AG08396 (cell line): ENCODE measurements around the gene ANKFN1.

Experiments used
- DNase-seq: peaks from one replicate; pipeline ENCODE4 v3.0.0; 2012; ENCODE audit warnings: low spot score, mixed read lengths

ANKFN1 gene

DNA sequence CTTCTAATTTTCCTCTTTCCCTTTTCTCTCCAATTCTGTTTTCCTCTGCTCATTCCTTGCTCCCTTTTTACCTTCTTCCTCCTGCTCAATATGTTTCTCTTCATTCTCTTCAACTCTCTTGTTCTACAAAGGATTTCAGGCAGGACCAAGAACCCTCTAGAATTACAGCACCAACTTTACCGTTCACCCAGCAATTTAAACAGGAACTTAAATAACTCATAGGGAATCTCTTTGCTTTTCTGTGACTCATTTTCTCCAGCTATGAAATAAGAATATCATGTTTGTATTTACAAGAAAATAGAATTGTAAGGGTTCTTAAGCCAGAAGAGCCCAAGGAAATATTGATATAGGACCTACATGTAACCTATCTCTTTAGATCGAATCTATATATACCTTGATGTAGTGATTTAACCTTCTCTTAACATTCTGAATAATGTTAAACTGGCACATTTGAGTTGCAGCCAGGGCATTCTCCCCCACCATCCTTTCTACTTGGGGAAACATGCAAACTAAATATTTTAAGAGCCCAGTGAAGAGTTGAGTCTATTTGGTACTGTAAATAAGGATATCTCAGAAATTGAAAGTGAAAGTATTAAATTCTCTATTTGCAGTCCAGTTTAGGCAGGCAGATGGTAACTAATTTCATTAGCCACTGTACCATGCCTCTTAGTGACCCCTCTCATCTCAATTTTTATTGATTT is 137.0 kb downstream of the ANKFN1 start:
- DNase-seq, result no peak

DNA sequence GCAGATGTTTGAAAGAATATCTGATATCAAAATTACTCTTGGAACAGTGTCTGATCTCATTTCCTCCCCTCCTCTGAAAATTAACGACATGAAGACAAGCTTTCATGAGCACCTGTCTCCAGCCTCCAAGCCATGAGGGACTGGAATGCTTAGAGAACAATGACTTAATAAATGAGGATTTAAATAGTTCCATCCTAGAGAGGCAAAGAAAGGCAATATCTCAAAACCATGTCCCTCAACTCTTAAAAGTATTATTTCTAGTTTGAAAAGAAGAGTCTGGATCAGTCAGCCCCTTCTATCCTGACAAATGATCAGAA is 137.5 kb downstream of the ANKFN1 start:
- DNase-seq, result no peak

DNA sequence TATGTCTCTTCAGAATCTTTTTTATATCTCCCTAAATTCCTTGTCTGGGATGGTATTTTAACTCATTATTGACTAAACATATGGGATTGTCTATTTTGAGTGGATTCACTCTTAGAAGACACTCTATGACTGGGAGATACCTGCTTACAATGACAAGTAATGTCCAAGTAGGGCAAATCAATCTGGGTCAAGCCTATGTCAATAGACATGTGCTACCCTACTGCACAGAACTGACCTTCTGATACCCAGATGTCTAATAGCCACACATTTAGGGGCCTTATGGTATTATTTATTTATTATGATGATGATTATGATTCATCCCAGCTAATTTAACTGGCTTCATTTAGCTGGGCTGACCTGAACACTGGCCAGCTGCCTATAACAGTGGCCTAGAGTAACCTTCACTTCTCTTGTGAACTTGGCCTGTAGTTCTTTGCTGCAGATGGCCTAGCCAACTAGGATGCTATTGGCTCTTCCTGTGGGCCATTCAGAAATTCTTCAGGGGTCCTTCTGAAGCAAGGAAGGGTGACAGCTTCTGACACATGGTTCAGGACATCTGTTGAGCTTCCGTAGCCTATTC is 138.0 kb downstream of the ANKFN1 start:
- no peak for DNase-seq

DNA sequence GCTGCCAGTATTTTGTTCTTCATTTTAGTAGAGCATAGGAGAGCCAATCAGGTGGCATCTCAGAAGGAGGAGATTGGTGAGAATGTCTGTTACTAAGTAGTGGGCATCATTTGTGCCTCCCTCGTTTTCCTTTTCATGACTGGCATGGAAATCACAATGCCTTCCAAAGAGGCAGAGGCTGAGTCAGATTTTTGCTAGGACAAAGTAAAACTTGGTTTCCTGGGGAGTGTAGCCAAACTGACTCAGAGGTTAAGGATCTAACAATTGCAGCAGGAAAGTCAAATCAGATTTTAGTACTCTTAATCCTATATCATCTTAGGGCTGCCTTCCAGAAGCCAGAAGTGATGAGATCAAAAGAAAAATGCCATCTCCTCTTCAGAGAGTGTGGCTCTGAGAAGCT is 138.7 kb downstream of the ANKFN1 start:
- DNase-seq, result peak; percentile 52

DNA sequence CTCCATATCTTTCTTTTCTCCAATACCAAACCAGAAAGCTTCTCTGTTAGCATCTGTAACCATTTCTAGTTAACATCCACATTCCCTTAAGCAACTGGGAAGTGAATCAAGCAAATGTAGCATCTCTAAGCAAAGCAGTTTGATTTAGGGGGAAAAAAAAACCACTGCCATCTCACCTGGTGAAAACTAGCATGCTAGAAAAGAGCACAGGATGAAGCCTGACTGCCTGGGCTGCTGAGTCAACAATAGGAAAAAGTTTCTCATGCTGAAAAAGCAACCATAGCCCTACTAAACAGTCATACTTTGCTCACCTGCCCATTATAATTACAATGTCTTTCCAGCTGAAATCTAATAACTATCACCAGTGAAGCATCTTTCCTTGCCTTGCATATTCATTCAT is 139.3 kb downstream of the ANKFN1 start:
- DNase-seq, result no peak

DNA sequence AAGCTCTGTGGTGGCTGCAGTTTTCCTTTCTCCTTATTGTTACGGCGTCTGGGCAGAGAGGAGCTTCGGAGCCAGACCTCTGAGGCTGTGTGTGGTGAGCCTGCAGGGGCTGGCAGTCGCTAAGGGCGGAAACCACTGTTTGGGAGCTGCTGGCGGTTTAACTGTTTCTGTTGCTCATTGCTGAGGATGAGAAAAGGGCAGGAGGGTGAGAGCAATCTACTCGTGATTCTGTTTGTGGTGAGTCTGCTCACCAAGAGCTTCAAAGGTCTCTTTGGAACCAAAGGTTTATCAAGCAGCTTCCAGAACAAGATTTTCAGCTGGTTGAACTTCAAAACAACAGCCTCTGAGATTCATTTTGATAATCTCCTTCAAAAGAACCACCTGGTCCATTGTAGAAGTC is 143.9 kb downstream of the ANKFN1 start:
- DNase-seq, result peak; percentile 49

DNA sequence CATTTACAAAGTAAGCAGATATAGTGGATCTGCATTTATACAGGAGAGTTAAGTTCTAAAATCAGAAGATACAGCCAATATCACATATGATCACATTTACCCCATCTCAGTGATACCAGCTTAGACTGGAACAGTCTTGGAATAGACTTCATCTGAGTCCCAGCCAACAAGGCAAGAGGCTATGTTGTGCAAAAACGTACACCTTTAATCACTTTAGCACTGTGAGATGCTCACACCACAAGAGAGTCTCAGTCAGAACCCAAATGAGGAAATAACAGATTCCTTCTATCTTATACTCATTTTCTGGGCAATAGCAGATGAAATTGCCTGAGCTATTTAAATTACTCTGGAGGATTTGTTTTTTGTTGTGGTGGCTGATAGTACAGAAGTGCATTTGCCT is 145.6 kb downstream of the ANKFN1 start:
- DNase-seq, result no peak

DNA sequence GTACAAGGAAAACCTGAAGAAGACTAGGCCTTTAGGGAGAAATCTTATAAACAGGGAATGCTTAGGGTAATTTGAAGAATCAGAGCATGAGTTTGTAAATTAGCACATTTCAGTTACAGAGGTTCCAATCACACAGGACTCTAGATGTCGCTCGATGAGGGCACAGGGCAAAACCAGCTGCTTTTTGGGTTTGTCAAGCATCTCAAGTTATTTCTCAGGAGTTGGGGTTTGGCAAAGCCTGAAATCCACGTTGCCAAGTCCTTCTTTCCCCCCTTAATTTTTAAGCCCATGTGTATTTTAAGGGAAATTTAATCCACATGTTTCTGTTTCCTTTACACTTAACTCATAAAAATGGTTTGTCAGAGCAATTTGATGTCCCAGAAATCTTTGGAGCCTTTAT is 146.9 kb downstream of the ANKFN1 start:
- DNase-seq, result no peak

DNA sequence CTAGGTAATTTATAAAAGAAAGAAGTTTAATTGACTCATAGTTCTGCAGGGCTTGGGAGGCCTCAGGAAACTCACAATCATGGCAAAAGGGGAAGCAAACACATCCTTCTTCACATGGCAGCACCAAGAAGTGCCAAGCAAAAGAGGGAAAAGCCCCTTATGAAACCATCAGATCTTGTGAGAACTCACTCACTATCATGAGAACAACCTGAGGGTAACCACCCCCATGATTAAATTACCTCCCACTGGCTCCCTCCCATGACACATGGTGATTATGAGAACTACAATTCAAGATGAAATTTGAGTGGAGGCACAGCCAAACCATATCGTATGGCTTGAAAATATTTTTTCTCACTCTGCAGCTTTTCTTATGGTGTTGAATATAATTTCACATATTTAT is 151.7 kb downstream of the ANKFN1 start:
- DNase-seq, result no peak

DNA sequence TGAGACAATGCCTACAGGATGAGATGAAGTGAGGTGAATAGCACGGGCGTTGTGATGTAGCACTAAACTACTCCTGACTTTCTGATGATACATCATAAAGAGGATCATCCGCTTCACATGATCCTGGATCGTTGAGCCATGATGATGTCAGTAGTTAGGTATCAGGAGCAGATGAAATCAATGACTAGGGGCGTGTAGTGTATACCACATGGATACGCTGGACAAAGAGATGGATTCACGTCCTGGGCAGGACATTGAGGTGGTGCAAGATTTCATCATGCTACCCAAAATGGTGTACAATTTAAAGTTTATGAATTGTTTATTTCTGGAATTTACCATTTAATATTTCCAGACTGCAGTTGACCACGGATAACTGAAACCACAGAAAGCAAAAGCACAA is 156.6 kb downstream of the ANKFN1 start:
- DNase-seq, result no peak

DNA sequence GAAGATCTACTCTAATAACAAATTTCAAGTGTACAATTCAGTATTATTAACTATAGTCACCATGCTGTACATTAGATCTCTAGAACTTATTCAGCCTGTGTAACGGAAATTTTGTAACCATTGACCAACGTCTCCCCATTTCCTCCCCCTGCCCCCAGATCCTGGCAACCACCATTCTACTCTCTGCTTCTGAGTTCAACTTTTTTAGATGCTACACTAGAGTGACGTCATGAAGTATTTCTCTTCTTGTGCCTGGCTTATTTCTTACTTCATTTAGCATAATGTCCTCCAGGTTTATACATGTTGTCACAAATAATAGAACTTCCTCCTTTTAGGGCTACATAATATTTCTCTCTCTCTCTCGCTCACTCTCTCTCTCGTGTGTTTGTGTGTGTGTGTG is 157.5 kb downstream of the ANKFN1 start:
- no peak for DNase-seq

DNA sequence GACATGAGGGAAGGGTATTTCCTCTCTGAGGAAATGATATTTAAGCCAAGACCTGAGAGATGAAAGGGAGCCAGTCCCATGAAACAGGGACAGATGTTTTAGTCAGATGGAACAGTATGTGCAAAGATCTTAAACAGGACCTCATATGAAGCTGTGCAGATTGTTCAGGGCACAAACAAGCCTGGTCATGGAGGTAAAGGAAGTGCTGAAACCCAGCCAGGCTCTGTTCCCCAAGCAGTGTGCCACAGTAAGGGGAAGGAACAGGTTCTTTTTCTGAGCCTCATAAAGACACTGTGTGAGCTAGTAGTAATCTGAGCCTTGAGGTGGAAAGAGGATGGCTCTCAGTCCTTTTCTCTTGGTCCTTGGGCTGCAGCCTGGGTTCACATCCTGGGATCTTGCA is 159.9 kb downstream of the ANKFN1 start:
- DNase-seq, result no peak

DNA sequence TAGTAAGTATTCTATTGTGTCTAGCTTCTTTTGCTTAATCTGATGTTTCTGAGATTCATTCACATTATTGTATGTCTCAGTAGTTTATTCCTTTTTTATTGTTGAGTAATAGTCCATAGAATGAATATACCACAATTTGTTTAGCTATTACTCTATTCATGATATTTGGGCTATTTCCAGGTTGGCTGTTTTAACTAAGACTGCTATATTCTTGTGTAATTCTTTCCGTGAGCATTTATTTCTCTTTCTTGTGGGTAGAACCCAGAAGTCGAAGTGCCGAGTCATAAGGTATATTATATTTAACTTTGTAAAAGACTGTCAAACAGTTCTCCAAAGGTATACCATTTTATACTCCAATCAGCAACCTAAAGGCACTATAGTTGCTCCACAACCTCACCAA is 160.8 kb downstream of the ANKFN1 start:
- no peak for DNase-seq

DNA sequence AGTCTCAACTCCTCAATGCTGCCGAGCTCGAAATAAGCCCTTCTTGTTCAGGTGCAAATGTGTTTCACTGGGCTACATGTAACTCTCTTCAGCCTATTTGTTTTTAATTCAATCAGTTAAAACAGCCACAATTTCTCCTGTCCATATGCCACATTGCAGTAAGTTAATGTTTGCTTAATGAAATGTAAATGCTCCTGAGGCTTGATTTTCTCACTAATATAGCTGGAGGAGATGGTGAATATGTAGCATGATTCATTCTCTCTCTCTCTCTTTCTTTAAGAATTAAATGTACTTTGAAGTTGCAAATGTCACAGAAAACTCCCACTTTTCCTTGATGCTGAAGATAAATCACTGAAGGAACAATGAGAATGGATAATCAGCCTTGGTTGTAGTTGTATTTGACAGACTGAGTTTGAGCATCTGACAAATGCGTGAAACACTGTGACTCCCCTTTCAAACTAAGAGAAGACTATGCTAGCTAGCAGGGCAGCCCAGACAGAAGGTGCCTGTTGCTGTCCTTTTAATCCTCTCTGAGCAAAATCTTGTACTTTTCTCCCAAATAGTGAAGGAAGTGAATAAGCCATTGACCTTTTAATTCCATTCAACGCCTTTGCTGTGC is 161.8 kb downstream of the ANKFN1 start:
- DNase-seq, result no peak

DNA sequence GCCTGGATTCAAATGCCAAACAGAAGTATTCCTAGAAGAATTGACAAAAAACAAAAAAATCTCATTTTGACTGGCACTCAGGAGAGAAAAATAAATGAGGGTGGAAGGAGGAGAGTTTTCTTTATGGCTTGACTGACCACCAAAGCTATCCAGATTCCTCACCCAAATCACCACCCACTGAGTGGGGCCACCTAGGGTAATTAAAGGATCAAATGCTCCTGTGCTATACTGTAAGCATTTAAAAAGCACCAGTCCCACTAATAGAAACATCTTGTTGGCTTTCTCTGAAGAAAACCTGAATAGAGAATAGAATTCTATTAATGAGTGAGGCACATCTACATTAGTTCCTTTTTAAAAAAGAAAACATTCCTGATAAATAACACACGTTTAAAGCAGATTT is 163.3 kb downstream of the ANKFN1 start:
- DNase-seq, result no peak

DNA sequence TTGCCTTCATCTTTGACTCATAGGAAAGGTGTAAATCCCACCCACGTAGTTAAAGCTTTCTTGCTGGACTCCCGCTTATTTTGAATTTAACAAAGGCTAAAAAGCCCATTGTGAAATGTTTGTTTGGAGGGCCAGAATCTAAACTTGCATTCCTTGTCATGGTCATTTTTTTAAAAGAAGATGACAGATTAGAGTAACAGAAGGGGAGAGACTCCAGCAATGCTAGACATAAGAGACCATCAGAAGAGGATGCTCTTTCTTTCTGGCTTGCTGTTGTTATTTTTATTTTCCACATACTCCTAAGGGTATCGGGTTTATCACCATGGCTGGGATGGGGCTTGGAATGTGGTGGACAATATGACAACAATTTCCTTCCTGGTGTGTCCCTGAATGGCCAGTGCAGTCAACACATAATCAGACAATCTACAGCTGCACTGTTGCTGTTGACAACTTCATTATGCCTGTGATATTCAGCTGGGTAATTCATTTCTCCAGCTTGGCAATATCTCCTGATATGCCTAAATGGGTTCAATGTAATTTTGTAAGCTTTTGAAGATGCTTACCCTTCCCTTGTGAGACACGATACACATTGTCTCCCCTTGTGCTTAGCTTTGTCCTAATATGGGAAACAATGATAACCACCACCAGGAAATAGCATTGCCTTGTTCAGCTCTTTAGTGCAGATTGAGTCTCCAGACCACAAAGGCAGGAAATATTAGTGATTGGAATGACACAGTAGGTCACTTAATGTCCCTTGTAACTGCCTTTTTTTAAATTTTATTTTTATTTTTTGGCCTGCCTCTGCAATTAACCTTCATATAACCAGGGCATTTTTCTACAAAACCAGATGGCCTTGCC is 164.3 kb downstream of the ANKFN1 start:
- no peak for DNase-seq

DNA sequence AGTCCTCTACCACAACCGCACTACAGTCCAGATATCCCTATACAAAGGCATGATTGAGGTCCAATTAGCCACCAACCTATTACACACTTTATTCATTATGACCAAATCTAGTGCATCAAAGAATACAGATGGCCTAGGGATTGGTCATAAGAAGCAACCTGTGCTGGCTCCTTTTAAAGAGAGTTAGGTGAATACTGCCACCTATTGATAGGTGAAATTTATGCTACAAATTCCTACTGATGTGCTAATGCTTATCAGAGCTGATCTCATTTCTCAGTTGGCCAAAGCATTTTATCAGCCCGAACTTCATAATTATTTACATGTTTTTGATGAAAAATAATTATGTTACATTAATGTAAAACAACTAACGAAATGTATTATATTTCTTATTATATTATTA is 166.3 kb downstream of the ANKFN1 start:
- peak; percentile 37 for DNase-seq

DNA sequence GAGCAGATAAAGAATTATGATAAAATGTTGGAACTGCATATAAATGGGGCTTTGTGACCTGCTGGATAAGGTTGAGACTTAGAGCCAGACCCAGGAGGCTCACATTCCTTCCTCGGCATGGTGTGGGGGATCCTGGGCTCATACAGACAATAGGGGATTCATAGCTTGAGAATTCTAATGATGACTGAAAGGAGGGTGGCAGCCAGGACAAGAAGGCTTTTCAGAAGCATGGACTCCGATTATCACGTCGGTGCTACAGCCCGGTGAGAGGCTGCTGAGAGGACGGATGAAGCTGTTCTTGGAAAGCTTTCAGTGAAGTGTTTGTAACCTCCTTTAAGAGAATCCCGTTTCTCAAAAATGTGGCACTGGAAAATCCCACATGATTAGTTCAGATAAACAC is 167.2 kb downstream of the ANKFN1 start:
- no peak for DNase-seq

DNA sequence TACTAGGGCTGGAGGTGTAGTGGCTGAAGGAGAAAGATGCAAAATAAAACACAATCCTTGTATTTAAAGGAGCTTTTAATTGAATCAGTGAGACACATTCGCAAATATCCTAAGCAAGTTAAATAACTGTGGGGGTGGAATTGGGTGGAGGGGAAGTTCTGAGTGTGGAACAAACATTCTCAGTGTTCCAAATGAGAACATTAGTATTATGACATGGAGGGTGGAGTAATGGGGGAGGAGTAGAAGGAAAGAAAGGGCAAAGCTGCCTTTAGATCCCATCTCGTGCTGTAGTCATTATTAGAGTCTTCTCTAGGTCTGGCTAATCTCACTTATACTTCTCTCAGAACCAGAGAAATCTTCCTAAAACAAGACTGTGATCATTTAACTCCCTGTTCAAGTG is 169.7 kb downstream of the ANKFN1 start:
- DNase-seq, result no peak

DNA sequence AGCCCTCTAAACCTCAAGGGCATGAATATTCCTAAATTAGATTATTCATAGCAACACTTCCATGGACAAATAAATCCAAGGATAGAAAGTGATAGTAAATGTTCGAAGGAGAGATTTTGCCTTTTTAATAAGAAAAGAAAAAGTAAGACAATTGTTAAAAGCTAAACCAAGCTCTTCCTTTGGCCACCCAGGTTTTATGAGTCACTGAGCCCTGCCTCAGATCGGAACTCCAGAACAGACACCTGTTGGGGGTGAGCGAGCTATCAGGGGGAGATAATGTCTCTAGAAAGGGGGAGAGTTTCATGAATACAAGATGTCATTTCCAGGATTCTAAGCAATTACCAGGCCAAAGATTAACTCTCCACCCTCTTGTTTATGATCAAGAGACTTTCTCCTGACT is 171.4 kb downstream of the ANKFN1 start:
- no peak for DNase-seq

DNA sequence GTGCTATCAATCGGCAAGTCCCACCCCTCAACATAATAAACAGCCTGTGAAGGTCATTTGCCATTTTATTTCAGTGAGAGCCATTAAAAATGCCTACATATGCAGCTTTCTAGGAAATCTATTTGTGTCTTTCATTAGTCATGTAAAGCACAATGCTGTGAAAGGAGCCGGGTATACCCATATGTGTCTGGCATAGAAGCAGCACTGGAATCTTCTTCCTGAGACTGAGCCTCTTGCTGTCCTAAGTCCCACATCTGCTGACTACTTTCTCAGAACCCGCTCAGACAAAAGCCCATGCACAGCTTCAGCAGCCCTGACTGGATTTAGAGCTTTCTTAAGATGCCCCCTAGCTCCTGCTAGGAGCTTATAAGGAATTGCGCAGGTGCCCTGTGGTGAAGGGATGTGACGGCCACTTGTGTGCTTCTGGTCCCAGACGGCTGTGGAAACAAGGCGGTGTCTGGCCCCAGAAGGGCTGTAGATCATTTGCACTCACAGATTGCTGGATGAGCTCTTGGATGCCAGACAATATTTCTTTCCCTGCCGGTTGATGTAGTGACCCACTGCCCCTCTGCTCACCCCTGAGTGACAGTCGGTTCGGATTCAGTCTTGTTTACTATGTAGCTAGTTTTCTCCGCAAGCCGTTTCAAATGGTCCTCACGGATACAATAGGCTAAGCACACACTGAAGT is 172.2 kb downstream of the ANKFN1 start:
- DNase-seq, result no peak

DNA sequence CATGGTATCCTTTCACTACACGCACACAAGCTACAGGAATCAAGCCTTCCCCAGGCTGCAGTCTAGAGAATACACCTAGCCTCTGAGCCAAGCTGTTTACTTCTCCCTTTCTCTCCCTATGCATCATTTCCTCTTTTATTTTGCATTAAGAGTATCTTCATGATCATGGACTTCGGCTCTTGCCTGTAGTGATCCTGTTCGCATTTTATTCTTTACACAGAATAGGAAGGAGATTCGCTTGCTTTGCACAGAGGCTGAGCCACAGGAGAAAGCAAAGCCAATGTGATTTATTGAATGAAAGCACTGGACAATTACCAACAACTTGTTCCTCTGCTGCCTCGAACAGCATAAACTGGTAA is 172.7 kb downstream of the ANKFN1 start:
- no peak for DNase-seq

DNA sequence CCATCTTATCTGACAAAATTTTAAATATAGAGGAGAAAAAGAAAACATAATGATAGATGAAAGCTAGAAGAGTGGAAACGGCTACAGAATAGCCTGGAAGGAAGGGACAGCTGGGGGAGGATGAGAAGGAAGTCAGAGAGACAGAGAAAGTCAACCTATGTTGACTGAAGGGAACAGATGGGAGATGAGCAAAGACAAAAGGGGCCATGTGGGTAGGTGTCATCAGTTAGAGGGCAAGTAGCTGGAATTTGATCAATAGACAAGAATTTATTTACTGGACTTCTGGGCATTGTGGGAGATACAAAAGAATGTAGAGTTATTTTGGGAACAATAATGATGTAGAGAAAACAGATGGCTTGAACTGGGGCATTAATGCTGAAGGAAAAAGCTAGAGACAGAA is 194.4 kb downstream of the ANKFN1 start:
- DNase-seq, result no peak
